OCI-M1 (cell line): Measurements from ENCODE around the gene TOMM40L.

Experiments
- DNase-seq: peaks from one replicate; lab custom pipeline; 2025; lab: John Stamatoyannopoulos, UW

Gene TOMM40L

DNA sequence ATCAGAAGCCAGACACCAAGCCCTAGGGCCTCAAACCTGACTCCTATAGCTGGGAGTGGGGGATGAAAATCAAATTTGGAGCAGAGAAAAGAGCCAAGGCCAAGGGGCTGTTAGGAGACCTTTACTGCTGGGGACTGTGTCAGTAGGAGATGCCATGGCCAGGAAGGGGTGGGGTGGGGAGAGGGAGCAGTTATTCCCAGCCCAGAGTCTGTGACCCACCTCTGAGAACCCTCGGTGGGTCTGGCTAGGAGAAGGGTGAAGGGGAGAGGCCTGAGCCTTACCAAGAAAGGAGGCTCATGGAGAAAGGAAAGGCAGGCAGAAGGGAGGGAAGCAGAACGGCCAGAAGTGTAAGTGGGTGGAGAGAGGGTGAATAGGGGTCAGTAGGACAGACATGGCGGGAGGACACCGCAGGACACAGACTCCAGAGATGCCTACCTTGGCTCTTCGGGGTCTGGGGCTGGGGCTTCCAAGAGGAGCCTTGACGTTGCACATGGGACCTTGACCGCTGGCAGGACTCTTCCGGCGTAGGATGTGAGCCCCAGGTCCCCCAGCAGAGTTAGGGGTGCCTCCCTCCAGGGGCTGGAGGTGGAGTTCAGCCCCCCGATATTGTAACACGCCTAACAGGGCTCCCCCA is 28.2 kb upstream of the TOMM40L start:
- no peak for DNase-seq

DNA sequence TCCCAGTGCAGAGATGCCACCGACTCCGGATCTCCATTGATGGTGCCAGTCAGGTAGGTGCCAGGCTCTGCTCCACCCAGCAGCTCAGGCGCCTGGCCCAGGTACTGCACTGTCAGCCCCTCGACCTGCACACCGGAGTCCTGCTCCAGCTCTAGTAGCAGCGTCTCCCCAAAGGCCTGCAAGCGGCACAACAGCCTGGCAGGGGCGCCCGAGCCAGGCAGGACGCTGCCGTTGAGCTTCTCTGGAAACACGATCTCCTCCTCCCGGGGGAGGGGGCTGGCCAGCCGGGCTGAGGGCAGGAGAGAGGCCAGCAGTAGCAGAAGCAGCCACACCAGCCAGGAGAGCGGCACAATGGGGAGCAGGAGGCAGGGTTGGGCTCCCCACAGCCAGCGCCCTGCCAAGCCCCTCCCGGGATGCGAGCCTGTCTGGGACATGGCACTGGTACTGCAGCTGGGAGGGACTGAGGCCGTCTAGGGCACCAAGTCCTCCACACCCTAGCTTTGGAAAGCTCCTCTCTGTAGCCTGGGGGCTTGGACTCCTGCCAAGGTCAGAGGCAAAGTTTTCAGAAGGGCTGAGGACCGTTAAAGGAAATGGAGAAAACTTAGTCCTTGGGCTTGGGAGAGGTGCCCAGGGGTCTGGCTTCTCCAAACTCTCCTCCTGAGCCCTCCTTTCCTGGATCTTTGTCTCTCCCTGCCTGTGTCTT is 27.5 kb upstream of the TOMM40L start:
- DNase-seq, result peak; percentile 55

DNA sequence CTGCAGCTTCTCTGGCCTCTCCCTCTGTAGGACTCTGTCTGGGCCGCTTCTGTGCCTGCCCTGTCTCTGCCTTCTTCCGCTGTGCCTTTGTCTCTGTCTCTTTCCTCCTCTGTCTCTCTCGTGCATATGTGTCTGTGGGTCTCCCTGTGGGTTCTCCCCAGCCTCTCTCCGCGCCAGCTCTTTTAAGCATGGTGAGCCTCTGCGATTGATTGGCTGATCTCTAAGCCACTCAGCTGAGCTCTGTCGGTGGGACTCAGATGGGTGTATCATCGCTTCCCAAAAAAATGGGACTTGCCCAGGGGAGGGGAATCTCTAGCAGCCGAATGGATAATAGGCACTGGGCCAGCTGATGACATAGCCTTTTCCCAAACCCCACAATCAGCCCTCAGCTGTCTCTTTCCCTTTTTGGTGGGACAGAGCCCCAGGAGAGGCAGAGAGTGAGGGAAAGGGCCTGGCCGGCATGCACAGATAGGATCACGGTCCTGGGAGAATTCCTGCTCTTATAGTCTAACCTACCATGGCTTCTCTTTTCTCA is 26.9 kb upstream of the TOMM40L start, which contains the start of gene ADAMTS4:
Gene ADAMTS4 (minus strand): TSS at position 158 of the 535 bp plus-strand sequence. CDS start 427 bp downstream, outside the sequence.
- no peak for DNase-seq

DNA sequence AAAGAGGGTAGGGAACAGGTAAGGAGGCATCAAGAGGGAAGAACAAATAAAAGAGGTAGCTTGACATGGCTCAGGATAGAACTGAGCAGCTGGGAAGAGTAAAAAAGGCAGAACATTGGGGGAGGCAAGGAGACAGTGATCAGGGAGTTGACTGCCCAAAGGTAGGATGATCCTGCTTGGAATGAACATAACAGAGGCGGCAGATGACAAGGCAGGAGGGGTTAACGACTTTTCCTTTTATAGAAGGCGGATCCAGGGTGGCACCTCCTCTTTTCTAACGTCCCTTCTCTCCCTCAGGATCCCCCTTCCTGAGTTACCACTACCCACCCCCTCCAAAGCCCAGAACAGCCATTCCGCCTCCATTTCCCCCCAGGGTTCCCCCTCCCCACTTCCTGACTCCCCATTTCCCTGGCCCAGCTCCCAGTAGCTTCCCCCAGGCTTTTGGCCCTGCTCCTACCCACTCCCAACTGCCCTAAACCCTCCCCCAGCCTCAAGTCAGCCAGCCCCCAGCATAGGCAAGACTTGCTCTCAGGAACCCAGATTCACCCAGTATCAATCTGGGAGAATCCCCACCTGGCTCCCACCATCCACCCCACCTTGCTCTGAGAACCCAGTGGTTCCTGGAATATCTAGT is 26.2 kb upstream of the TOMM40L start:
- DNase-seq, result no peak

DNA sequence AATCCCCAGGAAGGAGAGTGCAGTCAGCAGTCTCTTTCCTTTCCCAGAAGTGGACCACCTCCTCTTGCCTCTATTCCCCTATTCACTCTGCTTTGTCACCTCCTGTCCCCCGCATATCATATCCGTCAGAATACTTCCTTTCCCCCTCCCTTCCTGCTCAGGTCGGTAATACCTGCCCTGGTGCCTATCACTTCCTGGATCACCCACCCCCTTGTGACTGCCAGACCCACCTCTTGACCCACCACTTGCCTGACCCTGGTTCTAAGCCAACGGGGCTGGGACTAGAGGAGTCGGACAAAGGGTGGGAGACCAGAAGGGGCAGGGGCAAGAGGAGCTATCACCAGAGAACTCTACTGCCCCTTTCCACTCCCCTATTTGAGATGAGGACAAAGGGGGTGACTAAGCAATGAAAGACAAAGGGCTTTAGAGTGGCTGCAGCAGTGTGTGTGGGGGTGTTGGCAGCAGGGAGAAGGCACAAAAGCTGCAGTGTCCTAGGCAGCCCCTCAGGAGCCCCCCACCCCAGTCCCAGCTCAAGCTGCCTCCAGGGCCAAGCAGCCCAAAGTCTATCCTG is 25.4 kb upstream of the TOMM40L start:
- DNase-seq, result no peak

DNA sequence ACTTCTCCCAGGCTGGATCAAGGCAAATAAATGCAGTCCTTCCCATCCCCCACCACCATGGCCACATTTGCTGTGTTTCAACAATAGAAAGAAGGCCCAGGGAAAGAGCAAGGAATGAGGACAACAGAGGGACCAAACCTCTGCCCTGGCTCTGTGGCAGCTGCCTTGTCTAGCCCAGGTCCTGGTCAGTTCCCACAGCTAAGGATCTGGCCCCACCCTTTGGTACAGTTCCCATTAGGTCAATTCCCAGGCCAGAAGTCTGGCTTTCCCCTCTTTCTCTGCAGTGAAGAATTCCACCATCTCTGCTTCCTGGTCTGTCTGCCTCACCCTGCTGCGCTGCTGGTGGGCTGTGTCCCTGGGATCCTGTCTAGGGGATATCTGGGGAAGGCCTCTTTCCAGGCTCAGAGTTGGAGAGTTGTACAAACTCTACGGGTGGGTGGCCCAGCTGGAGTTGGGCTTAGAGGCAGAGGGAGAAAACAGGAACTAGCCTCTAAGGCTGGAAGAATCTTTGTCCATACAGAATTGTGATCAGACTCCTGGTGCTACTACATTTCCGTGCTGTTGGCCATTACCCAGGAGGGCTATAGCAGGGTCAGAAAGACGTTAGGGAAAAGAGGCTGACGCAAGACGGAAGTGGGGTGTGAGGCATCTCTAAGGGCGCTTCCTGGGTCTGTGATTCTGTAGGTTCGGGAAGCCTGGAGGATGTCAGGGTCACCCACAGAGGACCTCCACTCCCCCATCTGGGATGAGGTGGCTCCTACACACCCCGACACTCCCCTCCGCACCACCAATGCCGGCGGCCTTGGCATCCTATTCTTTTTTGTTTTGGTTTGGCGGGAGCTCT is 24.6 kb upstream of the TOMM40L start:
- peak; percentile 67 for DNase-seq

DNA sequence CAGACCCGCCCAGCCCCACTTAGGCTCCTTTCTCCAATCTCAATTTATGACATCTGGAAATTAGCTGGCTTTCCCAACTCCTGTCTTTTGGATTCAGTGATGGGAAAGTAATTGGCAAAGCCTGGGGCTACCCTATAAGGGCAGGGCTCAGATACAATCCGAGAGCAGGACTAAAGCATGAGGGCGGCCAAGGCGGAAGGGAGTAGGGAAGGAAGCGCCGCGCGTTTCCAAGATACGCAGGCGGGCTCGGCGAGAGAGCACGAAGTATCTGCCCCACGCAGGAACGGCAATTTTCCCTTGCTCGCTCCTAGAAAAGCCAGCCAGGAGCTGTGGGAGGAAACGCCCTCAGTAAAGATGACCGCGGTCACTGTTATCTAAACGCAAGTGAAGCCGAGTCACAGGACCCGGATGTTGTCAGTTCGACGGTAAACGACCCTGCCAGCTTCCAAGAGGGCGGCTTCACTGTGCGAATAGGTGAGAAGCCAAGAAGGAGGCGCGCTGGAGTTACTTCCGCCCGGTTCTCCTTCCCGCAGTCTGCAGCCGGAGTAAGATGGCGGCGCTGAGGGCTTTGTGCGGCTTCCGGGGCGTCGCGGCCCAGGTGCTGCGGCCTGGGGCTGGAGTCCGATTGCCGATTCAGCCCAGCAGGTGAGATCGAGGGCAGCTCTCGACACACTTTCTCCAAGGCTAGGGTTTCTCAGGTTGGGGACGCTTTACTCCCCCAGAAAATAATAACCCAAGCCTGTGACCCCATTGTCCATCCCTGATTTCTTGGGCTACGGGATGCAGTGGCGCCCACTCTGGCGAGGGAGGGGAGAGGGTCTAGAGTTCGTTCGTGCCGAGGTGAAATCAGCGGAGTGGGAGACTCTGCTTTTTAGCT is 23.8 kb upstream of the TOMM40L start, which contains the start of gene NDUFS2:
Gene NDUFS2 (plus strand): TSS at position 532 of the 877 bp plus-strand sequence. CDS start 19 bp downstream, at position 551.
- DNase-seq, result peak; percentile 99

DNA sequence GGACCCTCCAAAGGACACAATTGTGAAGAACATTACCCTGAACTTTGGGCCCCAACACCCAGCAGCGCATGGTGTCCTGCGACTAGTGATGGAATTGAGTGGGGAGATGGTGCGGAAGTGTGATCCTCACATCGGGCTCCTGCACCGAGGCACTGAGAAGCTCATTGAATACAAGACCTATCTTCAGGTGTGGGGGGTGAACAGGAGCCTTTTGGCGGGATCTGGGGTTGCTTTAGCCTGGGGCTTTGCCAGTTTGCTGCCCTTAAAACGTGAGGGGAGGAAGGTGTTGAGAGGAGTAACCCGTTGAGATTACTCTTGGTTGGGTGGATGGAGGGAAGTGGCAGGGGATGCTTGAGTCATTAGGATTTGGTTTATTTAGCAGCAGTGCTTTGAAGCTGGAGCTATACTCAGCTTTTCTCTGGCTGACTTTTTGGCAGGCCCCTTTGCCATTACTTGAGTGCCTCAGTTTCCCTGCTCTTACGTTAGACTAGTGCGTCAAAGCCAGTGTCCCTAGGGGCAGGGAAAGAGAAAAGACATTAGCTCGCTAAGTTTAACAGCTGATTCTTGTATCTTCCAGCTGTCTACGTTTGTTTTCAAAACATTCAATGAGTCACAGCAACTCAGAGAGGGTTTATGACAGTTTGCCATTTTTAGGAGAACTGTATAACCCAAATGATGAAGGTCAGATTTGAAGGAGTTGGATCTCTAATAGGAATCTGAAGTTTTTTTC is 19.3 kb upstream of the TOMM40L start:
- DNase-seq, result no peak

DNA sequence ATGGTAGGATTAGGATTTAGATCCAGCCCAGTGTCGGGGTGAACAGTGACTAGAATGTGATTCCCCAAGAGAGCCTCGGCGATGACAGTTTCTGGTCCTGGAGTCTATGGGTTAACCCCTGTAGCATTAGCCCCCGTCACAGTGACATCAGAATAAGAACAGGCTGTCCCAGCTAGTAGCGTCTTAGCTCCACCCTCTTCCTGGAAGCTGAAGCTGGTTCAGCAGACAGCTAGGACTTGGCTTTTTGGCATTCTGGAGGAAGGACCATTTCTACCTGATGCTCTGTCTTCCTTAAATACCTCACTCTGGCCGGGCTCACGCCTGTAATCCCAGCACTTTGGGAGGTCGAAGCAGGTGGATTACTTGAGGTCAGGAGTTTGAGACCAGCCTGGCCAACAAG is 18.7 kb upstream of the TOMM40L start:
- no peak for DNase-seq

DNA sequence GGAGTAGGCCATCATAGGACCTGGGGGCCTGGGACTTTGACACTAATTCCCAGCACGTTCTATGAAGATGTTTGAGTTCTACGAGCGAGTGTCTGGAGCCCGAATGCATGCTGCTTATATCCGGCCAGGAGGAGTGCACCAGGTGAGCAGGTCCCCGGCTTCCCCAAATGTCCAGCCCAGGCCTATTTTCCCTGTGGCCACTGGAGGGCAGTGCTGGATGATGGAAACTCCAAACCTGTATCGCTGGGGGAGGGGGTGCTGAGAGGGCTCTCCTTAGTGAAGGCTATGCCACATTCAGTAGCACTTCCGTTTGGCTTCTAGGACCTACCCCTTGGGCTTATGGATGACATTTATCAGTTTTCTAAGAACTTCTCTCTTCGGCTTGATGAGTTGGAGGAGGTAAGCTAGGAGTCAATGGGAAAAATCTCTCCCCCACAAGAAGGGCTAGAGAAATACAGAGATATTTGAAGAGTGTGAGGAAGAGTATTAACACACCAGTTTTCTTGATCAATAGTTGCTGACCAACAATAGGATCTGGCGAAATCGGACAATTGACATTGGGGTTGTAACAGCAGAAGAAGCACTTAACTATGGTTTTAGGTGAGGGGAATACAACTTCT is 16.0 kb upstream of the TOMM40L start:
- peak; percentile 88 for DNase-seq

DNA sequence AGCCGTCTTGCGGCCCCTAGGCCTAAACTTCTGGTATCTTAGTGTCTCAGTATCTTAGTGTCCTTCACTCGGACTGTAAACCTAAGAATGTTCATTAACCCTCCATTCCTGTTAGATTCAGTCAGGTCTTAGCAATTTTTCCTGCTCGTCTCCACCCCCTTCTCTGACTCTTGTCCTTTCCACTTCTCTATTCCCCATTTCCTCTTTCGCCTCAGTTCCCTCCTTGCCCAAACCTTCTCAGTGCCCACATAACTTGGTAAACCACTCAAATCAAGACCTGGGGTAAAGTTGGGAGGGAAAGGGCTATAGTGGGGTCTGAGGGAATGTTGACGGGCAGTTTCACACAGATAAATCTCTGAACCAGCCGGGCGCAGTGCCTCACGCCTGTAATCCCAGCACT is 11.5 kb upstream of the TOMM40L start:
- DNase-seq, result no peak

DNA sequence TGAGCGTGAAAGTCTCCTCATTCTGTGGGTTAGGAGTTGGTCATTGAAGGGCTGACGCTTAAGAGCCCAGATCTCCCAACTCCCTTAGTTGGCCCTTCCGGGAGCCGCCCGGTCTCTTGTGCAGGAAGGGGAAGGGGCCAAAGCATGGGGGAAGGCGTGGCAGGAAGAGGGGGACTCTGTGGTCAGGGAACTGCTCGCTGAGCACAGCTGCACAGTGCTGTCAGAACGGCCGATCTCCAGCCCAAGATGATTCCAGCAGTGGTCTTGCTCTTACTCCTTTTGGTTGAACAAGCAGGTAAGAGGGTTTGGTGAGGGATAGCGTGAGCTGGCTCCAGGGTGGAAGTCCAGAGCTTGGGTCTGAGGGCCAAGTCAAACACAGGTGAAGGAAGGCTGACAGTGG is 10.8 kb upstream of the TOMM40L start, which contains the start of gene FCER1G:
Gene FCER1G (plus strand): TSS at position 220 of the 400 bp plus-strand sequence. CDS start 27 bp downstream, at position 247.
- no peak for DNase-seq

DNA sequence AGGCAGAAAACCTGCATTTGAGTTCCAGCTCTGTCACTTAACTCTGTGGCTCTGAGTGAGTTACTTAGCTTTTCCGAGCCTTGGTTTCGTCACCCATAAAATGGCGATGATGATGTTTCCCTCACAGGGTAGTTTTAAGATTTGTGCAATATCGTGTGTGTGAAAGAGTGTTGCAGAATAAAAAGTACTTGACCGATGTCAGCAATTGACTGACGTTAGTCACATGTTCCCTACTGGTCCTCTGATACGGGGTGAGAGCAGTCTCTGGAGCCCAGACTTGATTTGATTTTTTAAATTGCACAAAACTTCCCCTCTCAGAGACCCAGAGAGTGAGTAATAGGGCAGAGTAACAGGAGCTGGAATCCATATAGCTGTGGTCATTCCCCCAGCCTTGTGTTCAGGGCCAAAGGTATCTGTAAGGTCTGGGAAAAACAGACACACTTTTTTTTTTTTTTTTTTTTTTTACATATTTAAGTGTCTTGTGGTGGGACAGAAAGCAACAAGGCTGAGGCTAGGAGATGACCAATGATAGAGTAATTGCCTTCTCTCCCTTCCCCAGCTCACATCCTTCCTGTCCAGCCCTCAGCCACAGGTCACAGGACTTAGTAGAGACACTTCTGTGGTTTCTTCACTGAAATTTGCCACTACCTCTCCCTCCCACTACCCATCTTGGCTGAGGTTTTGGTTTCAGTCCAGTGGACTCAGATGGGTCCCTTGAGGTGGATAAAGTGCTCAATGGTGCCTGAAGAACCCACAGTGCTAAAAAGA is 8.7 kb upstream of the TOMM40L start:
- peak; percentile 67 for DNase-seq

DNA sequence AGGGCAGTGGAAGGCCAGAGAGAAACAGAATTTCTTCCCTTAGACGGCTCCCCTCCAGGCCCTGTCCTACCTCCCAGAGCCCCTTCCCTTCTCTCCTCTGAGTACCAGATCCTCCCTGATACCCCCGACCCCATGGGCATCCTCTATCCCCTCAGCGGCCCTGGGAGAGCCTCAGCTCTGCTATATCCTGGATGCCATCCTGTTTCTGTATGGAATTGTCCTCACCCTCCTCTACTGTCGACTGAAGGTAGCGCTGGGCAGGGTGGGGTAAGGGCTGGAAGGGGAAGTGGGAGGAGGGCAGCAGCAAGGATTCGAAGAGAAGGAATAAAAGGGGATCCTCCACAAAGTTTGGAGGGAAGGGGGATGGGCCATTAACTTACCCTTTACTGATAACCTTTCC is 8.0 kb upstream of the TOMM40L start:
- DNase-seq, result no peak

DNA sequence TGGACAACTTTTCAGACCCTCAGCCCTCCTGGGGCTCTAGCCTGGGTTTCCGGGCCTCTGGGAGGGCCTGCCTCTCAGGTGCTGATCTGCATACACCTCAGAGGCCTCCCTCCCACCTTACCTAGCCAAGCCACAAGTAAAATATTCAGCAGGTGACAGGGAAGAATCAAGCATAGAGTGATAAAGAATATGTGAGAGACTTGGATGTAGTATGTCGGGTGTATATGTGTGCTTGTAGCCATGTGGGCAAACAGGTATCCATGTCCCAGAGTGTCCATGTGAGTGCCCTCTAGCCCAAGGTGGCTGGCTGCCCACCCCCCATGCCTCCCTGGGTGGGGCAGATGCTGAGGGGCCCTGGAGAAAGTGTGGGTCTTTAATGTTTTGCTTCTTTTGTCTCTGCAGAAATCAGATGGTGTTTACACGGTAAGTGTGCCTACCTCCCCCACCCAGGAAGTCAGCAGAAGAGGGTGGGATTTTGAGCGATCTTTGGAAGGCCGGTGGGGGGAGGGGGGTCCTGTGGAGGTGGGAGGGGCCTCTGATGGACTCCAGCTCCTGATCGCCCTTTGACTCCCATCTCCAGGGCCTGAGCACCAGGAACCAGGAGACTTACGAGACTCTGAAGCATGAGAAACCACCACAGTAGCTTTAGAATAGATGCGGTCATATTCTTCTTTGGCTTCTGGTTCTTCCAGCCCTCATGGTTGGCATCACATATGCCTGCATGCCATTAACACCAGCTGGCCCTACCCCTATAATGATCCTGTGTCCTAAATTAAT is 7.4 kb upstream of the TOMM40L start:
- DNase-seq, result no peak

DNA sequence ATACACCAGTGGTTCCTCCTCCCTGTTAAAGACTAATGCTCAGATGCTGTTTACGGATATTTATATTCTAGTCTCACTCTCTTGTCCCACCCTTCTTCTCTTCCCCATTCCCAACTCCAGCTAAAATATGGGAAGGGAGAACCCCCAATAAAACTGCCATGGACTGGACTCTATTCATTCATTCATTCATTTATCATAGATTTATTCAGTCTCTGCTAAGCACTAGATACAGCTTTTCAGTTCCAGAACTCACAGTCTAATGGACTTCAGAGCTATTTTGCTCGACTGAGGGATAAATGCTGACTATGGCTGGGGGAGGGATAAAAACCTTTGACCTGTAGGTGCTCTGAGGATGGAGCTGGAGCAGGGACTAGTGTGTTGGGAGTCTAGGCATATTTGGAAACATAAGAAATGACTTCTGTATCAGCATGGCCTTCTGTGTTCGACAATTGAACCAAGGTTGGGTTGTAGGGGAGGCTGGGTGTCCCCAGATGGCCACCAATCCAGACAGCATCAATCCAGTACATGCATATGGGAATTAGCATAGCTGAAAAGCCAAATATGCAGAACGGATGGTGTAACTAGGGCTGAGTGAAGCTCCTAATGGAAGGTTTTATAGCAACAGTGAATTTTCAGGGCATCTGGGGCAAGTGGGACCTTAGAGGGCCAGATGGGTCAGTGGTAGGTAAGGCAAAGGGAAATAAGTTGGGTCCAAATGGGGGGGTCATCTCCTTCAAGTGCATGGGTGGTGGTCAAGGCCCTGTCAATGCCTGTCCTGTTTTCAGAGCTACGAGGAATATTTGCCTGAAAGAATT is 6.6 kb upstream of the TOMM40L start:
- no peak for DNase-seq

DNA sequence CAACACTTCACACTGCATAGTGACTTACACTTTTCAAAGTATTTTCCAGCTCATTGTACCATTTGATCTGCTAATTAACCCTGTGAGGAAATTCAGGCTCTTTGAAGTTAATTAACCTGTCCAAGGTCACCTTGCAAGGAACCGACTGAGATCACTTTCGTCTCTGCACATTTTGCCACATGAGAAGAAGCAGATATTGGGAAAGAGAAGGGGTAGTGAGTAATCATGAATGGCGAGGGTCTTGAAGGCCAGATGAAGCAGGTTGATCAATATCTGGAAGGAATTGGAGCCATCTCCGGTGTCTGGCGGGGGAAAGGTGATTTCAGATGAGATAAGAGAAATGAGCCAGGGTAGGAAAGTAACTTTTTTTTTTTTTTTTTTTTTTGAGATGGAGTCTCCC is 5.9 kb upstream of the TOMM40L start:
- no peak for DNase-seq
